Lung (tissue), 12 donors: Measurements from ENCODE around the gene ITGB3BP. TPM values are rescaled to one million over a fixed set of nuclear protein-coding genes. Genes with fewer than 3 reads are reported as not detected.
"Not testable (repeated sequence)": the region's sequence is repeated elsewhere in the genome, so short reads cannot be mapped to it uniquely, and the experiment has no call there.

Experiments
- ATAC-seq: fragments of 200-7000 bp; cut with Tn5 transposase; one replicate; pipeline ENCODE4 v1.9.1; 2020; ENCODE audit warnings: moderate number of reproducible peaks; ENCODE audit not compliant: insufficient read depth, low FRiP score
- DNase-seq, 3 donors: peaks; one replicate each; pipeline ENCODE4 v3.0.0-alpha.2; 2013 to 2017
- H3K27ac ChIP-seq, 2 donors: one replicate each; pipeline ENCODE4 v1.5.1; 2013; ENCODE audit warnings: mild to moderate bottlenecking in 2 of 2, moderate library complexity in 2 of 2, control low read depth in 1 of 2, inconsistent platforms in 1 of 2, low read depth in 1 of 2, low read length in 1 of 2
- H3K27me3 ChIP-seq, 3 donors: one replicate each; pipeline ENCODE4 v1.5.1; 2013; ENCODE audit warnings: low read length in 2 of 3; ENCODE audit not compliant: control insufficient read depth in 3 of 3, insufficient read depth in 3 of 3
- H3K36me3 ChIP-seq, 4 donors: one replicate each; pipeline ENCODE4 v1.5.1; 2013; ENCODE audit warnings: low read length in 4 of 4, mild to moderate bottlenecking in 1 of 4, moderate library complexity in 1 of 4; ENCODE audit not compliant: control insufficient read depth in 4 of 4, insufficient read depth in 4 of 4
- H3K4me1 ChIP-seq, 5 donors: one replicate each; pipeline ENCODE4 v1.5.1; 2013; ENCODE audit warnings: low read length in 5 of 5, mild to moderate bottlenecking in 2 of 5, moderate library complexity in 1 of 5; ENCODE audit not compliant: control insufficient read depth in 5 of 5, insufficient read depth in 5 of 5
- H3K4me3 ChIP-seq: one replicate; pipeline ENCODE4 v1.5.1; 2013; ENCODE audit warnings: mild to moderate bottlenecking, control low read depth, moderate library complexity
- H3K9ac ChIP-seq, 2 donors: one replicate each; pipeline ENCODE4 v1.5.1; 2013; ENCODE audit warnings: low read length in 2 of 2, control low read depth in 1 of 2; ENCODE audit not compliant: insufficient read depth in 1 of 2
- H3K9me3 ChIP-seq, 4 donors: one replicate each; pipeline ENCODE4 v1.5.1; 2013; ENCODE audit warnings: low read length in 3 of 4, mild to moderate bottlenecking in 1 of 4, moderate library complexity in 1 of 4; ENCODE audit not compliant: control insufficient read depth in 4 of 4, insufficient read depth in 3 of 4
- WGBS, 2 donors: extraction: QIAGEN DNeasy Blood & Tissue Kit; methylation state at CpG; one replicate each; pipeline ENCODE4 v1.1.7; 2013; 5-methylcytosine and 5-hydroxymethylcytosine counted together
- polyA plus RNA-seq, 2 donors: library from polyadenylated mRNA; stranded (reverse); fragments of 200-250 nt; gene quantifications; one replicate each; pipeline ENCODE4 v1.2.1, GENCODE V29; 2013
- total RNA-seq, 2 donors: library from RNA; depleted of rRNA in 1 of 2; stranded (reverse); fragments of >200 nt in 1 of 2; gene quantifications; one replicate each; pipeline ENCODE4 v1.2.1, GENCODE V29; 2014 to 2021
- TF ChIP-seq, protein P1 (sequence below): IDR thresholded peaks from 2 replicates; pipeline ENCODE4 v1.5.1; 2012; ENCODE audit warnings: mild to moderate bottlenecking; ENCODE audit errors: control extremely low read depth, extremely low read depth
- donor health status: control.
- donor health status: control.
- donor health status: Bipolar disorder and iron deficiency.
- donor health status: healthy.
- donor health status: DM: yes; HTN: yes; CAD: no.

The ITGB3BP gene
- total and polyA plus RNA-seq, 4 donors, result 7.0 to 36.5 (median 24.2) TPM

DNA sequence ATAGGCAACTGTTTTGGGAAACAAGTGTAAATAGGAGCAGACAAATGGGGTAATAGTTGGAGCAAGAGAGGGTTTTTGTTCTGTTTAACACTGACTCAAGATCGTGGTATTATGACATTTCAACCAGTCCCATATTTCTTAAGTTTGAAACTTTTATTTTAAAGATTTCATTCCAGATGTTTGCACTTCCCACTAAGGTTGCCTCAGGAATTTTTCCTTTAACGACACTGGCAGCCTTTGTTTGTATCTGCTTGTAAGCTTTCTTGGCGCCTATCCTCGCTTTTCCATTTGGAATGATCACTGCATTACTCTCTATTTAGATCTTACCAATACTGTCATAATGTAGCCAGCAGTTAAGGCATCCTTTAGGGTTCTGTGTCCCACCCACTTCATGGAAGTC is 87.9 kb downstream of the ITGB3BP start:
- Histone ChIP-seq H3K36me3 (peaks cover 0 to 8% (median 2%) of the 10 kb centered on the region in 4 donors), H3K4me3 (no peak overlapping the region), H3K9me3 (peaks cover 0 to 8% (median 0%) of the 10 kb centered on the region in 4 donors), H3K4me1 (no peaks in the 10 kb centered on the region), H3K27ac (no peak overlapping the region), H3K9ac (no peak overlapping the region), H3K27me3 (no peaks in the 10 kb centered on the region)
- TF ChIP-seq, protein P1, sequence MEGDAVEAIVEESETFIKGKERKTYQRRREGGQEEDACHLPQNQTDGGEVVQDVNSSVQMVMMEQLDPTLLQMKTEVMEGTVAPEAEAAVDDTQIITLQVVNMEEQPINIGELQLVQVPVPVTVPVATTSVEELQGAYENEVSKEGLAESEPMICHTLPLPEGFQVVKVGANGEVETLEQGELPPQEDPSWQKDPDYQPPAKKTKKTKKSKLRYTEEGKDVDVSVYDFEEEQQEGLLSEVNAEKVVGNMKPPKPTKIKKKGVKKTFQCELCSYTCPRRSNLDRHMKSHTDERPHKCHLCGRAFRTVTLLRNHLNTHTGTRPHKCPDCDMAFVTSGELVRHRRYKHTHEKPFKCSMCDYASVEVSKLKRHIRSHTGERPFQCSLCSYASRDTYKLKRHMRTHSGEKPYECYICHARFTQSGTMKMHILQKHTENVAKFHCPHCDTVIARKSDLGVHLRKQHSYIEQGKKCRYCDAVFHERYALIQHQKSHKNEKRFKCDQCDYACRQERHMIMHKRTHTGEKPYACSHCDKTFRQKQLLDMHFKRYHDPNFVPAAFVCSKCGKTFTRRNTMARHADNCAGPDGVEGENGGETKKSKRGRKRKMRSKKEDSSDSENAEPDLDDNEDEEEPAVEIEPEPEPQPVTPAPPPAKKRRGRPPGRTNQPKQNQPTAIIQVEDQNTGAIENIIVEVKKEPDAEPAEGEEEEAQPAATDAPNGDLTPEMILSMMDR, result no peak
- WGBS, 2 donors, result 81 to 84% methylated on average over 4 of the region's 4 CpGs
- DNase-seq (no peak), ATAC-seq (no peak)

DNA sequence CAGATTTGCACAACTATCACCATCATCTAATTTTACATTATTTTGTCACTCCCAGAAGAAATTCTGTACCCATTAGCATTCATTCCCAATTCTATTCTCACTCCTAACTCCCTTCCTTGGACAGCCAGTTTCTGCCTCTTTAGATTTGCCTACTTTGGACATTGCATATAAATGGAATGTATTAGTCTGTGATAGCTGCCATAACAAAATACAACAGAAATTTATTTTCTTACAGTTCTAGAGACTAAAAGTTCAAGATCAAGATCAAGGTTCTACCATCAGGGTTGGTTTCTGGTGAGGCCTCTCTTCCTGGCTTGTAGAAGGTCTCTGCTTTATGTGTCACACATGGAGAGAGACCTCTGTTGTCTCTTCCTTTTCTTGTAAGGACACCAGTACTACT is 93.7 kb downstream of the ITGB3BP start:
- H3K36me3 ChIP-seq, result peaks cover 1 to 10% (median 6%) of the 10 kb centered on the region in 4 donors
- no peak overlapping the region for H3K4me3 ChIP-seq
- H3K27ac ChIP-seq, result no peak overlapping the region
- TF ChIP-seq, protein P1, result no peak
- DNase-seq, result no peak
- no peaks in the 10 kb centered on the region for H3K4me1 ChIP-seq
- peaks cover 0 to 15% (median 4%) of the 10 kb centered on the region in 4 donors for H3K9me3 ChIP-seq
- H3K9ac ChIP-seq, result no peak overlapping the region
- ATAC-seq, result no peak
- H3K27me3 ChIP-seq, result no peaks in the 10 kb centered on the region

DNA sequence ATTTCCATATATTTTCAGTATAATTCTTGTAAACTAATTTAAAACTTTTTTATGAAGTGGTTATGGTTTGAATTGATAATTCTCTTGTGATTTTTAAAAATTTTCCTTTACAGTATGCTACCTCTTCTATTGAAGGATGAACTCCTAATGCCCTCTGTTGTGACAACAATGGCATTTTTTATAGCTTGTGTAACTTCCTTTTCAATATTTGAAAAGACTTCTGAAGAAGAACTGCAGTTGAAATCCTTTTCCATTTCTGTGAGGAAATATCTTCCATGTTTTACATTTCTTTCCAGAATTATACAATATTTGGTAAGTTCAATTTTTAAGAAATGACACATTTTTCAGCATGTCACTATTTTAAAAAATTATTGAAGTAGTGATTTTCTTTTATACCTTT is 94.2 kb downstream of the ITGB3BP start:
- ATAC-seq, result no peak
- Histone ChIP-seq H3K4me1 (no peaks in the 10 kb centered on the region), H3K27ac (no peak overlapping the region), H3K9ac (no peak overlapping the region), H3K9me3 (peaks cover 0 to 15% (median 4%) of the 10 kb centered on the region in 4 donors), H3K36me3 (peaks cover 1 to 10% (median 6%) of the 10 kb centered on the region in 4 donors), H3K4me3 (no peak overlapping the region), H3K27me3 (no peaks in the 10 kb centered on the region)
- DNase-seq, result no peak
- TF ChIP-seq, protein P1, result no peak

DNA sequence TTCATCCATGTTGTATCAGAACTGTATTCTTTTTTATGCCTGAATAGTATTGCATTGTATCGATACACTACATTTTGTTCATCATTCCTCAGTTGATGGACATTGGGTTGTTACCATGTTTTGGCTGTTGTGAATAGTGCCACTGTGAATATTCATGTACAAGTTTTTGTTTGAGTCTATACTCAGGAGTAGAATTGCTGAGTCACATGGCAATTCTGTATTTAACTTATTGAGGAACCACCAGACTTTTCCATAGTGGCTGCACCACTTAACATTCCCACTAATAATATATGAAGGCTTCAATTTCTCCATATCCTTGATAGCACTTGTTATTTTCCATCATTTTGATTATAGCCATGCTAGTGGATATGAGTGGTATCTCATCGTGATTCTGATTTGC is 99.4 kb downstream of the ITGB3BP start:
- 99 to 100% methylated on average over 2 of the region's 2 CpGs for WGBS, 2 donors
- Histone ChIP-seq H3K4me3 (no peak overlapping the region), H3K9ac (no peak overlapping the region), H3K27ac (no peak overlapping the region), H3K27me3 (no peaks in the 10 kb centered on the region), H3K9me3 (peaks cover 0 to 2% (median 0%) of the 10 kb centered on the region in 4 donors), H3K36me3 (no peaks in the 10 kb centered on the region), H3K4me1 (no peaks in the 10 kb centered on the region)
- no peak for ATAC-seq
- DNase-seq, result no peak
- TF ChIP-seq, protein P1, result no peak

DNA sequence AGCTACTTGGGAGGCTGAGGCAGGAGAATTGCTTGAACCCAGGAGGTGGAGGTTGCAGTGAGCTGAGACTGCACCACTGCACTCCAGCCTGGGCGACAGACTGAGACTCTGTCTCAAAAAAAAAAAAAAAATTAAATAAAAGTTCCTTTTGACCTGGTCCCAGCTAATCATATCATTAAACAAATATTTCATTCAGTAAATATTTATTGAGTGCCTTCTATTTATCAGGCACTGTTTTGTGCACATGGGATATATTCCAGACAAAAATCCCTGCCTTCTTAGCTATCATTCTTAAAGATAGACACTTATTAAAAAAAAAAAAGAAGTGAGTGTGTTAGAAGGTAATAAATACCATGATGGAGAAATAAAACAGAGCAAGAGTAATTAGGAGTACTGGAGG is 102.3 kb downstream of the ITGB3BP start:
- H3K4me3 ChIP-seq, ATAC-seq, H3K36me3 ChIP-seq, H3K9ac ChIP-seq, H3K9me3 ChIP-seq, H3K4me1 ChIP-seq, H3K27me3 ChIP-seq, DNase-seq, H3K27ac ChIP-seq: not testable (repeated sequence)
- 89 to 94% methylated on average over 1 of the region's 1 CpG for whole genome bisulfite sequencing, 2 donors
